ENCODE results near the gene KIAA1958.

GRCh38 chr9:112558978-112559377 is 72.4 kb downstream of the KIAA1958 start:
- TF ChIP-seq CTCF (conservative IDR thresholded peaks at IDR 0.05) (no peak), ZFX (IDR thresholded peaks at IDR 0.05) (no peak)

Data from C4-2B (cell line).